NT2/D1 (cell line): ENCODE results near the gene SGIP1.

Experiments
- YY1 ChIP-seq: IDR thresholded peaks from 2 replicates; pipeline ENCODE4 v1.6.1; 2011; ENCODE audit not compliant: insufficient read length, insufficient read depth
- ZNF274 ChIP-seq: IDR thresholded peaks from 2 replicates; pipeline ENCODE4 v1.6.1; 2011; ENCODE audit warnings: mild to moderate bottlenecking, low read depth, low read length

DNA sequence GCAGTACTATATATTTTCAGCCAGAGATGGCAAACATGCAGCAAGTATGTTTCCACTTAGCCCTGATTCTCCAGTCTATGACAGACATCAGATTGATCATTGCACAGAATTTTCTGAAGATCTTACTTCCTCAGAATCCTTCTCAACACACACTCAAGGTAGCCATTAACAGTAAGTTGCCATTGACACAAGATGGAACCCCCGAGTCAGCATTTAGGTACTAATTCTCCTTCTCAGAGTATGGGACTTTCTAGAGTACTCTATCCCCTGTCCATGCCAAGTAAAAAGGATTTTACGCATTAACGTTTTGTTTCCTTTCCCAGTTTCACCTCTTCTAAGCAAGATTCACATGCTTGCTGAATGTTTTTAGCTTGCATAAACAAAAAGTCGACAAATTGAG, 63.5 kb downstream of the SGIP1 start:
- TF ChIP-seq YY1 (no peak), ZNF274 (no peak)
